Right lobe of liver (tissue), 6 donors: ENCODE measurements around the gene FOSL2. TPM values are rescaled to one million over a fixed set of nuclear protein-coding genes. Genes with fewer than 3 reads are reported as not detected.

Experiments
- ATAC-seq, 4 donors: fragments of 200-7000 bp; cut with Tn5 transposase; one replicate each; pipeline ENCODE4 v1.9.1; 2020; ENCODE audit warnings: mild to moderate bottlenecking in 4 of 4, moderate library complexity in 4 of 4
- DNase-seq, 3 donors: peaks; one replicate each; pipeline ENCODE4 v3.0.0-alpha.2; 2020
- H3K27ac ChIP-seq, 3 donors: fragments of 200-600 bp; one replicate each; pipeline ENCODE4 v1.8.0; 2022
- H3K27me3 ChIP-seq, 2 donors: fragments of 200-600 bp; one replicate each; pipeline ENCODE4 v1.8.0; 2022
- H3K36me3 ChIP-seq, 4 donors: fragments of 200-600 bp; sonication (generic) in 1 of 4; one replicate each; pipeline versions ENCODE4 v1.5.1 to v1.8.0; 2017 to 2022; ENCODE audit warnings: control low read depth in 1 of 4
- H3K4me1 ChIP-seq, 4 donors: fragments of 200-600 bp; sonication (generic) in 1 of 4; one replicate each; pipeline versions ENCODE4 v1.5.1 to v1.8.0; 2017 to 2022; ENCODE audit warnings: control low read depth in 1 of 4
- H3K4me3 ChIP-seq, 3 donors: fragments of 200-600 bp; one replicate each; pipeline ENCODE4 v1.8.0; 2022
- H3K9me3 ChIP-seq, 4 donors: fragments of 200-600 bp; sonication (generic) in 1 of 4; one replicate each; pipeline versions ENCODE4 v1.5.1 to v1.8.0; 2017 to 2022; ENCODE audit warnings: control low read depth in 1 of 4
- CTCF ChIP-seq, 4 donors: fragments of 200-600 bp in 3 of 4; fragments of 450-650 bp in 1 of 4; IDR thresholded peaks; one replicate each; pipeline versions ENCODE4 v1.5.1 to v1.8.0; 2016 to 2022; ENCODE audit warnings: antibody characterized with exemption in 4 of 4, mild to moderate bottlenecking in 2 of 4
- POLR2A ChIP-seq: fragments of 450-650 bp; IDR thresholded peaks from one replicate; pipeline ENCODE4 v1.6.1; 2017; ENCODE audit warnings: antibody characterized with exemption, mild to moderate bottlenecking
- WGBS: methylation state at CpG from one replicate; pipeline ENCODE4 v1.1.6; 2018; ENCODE audit warnings: low coverage, low lambda C conversion rate; ENCODE audit not compliant: insufficient coverage; ENCODE audit errors: missing lambda C conversion rate; 5-methylcytosine and 5-hydroxymethylcytosine counted together
- intact Hi-C, 2 donors: fragments of 100-400 bp; cut with DNase I; formaldehyde crosslinking; loops; one replicate each; pipeline versions ENCODE4 v1.11.2 to v1.14.1; 2022
- total RNA-seq, 6 experiments: library from RNA; depleted of rRNA in 2 of 6; stranded (reverse); fragments of >200 nt in 2 of 6; fragmentation: NEBNext Ultra II Directional in 3 of 6; extraction: Animal tissue kit (Norgen Biotek cat#: 25700) in 3 of 6; gene quantifications; one replicate each; pipeline versions ENCODE4 v1.1.0 to v1.2.4, GENCODE V29; 2016 to 2023
- donor health status: DM: no; HTN: yes; CAD: no.
- donor health status: DM: no; HTN: no; CAD: no.
- donor health status: DM: no; HTN: no; CAD: no.
- donor health status: DM: no; HTN: yes; CAD: no.
- donor health status: DM: no; HTN: yes; CAD: no.

The FOSL2 gene
- total RNA-seq, 6 experiments from 2014 or later: 8.1 to 70.7 (median 14.9) TPM

GRCh38 chr2:28415715-28416114 is 23.1 kb downstream of the FOSL2 start:
- ATAC-seq: no peak
- Histone ChIP-seq H3K36me3 (peaks cover 21 to 48% (median 30%) of the 10 kb centered on the region in 4 donors), H3K9me3 (no peaks in the 10 kb centered on the region), H3K4me1 (peaks cover 0 to 9% (median 0%) of the 10 kb centered on the region in 4 donors), H3K27me3 (no peaks in the 10 kb centered on the region), H3K4me3 (no peak overlapping the region), H3K27ac (no peak overlapping the region)
- TF ChIP-seq POLR2A (no peak), CTCF (IDR thresholded peaks at IDR 0.05) (no peak)
- no peak for DNase-seq
- 89% methylated on average over 3 of the region's 3 CpGs for WGBS
- intact Hi-C loops: no loop called here

GRCh38 chr2:28419003-28419402 is 26.3 kb downstream of the FOSL2 start:
- H3K4me1 ChIP-seq: peaks cover 0 to 9% (median 0%) of the 10 kb centered on the region in 4 donors
- WGBS: 100% methylated on average over 2 of the region's 3 CpGs
- no peak overlapping the region for H3K27ac ChIP-seq
- no peak for ATAC-seq
- intact Hi-C loops: no loop called here
- DNase-seq: no peak
- no peak overlapping the region for H3K4me3 ChIP-seq
- TF ChIP-seq POLR2A (no peak), CTCF (IDR thresholded peaks at IDR 0.05) (no peak)
- no peaks in the 10 kb centered on the region for H3K9me3 ChIP-seq
- no peaks in the 10 kb centered on the region for H3K27me3 ChIP-seq
- H3K36me3 ChIP-seq: peaks cover 0 to 15% (median 4%) of the 10 kb centered on the region in 4 donors

- no peak overlapping the region for H3K27ac ChIP-seq
- TF ChIP-seq POLR2A (no peak), CTCF (IDR thresholded peaks at IDR 0.05) (peak in 2 of 4 donors; percentile 4 to 15)
- intact Hi-C loops: no loop called here
- no peaks in the 10 kb centered on the region for H3K27me3 ChIP-seq
- H3K36me3 ChIP-seq: peaks cover 0 to 9% (median 1%) of the 10 kb centered on the region in 4 donors
- H3K4me1 ChIP-seq: peaks cover 0 to 9% (median 0%) of the 10 kb centered on the region in 4 donors
- no peak for DNase-seq
- ATAC-seq: peak; percentile 20 to 66 (median 44)
- no peak overlapping the region for H3K4me3 ChIP-seq
- WGBS: 56% methylated on average over 6 of the region's 7 CpGs
- H3K9me3 ChIP-seq: no peaks in the 10 kb centered on the region
These were observed 27.0 kb downstream of the FOSL2 start for GRCh38 chr2:28419443-28420270.

- intact Hi-C loops: no loop called here
- Histone ChIP-seq H3K27me3 (no peaks in the 10 kb centered on the region), H3K4me1 (peaks cover 0 to 9% (median 0%) of the 10 kb centered on the region in 4 donors), H3K27ac (no peak overlapping the region), H3K4me3 (no peak overlapping the region), H3K36me3 (peaks cover 0 to 3% (median 0%) of the 10 kb centered on the region in 4 donors), H3K9me3 (no peaks in the 10 kb centered on the region)
- DNase-seq: no peak
- ATAC-seq: no peak
- TF ChIP-seq CTCF (IDR thresholded peaks at IDR 0.05): no peak
- no peak for TF ChIP-seq POLR2A
- 87% methylated on average over 4 of the region's 4 CpGs for WGBS
These were observed 28.1 kb downstream of the FOSL2 start for GRCh38 chr2:28420722-28421121.
